NCI-H1092 (cell line): ENCODE measurements around the gene MAEA.

Experiments used
- DNase-seq: peaks from one replicate; lab custom pipeline; 2025; lab: John Stamatoyannopoulos, UW

MAEA gene

DNA sequence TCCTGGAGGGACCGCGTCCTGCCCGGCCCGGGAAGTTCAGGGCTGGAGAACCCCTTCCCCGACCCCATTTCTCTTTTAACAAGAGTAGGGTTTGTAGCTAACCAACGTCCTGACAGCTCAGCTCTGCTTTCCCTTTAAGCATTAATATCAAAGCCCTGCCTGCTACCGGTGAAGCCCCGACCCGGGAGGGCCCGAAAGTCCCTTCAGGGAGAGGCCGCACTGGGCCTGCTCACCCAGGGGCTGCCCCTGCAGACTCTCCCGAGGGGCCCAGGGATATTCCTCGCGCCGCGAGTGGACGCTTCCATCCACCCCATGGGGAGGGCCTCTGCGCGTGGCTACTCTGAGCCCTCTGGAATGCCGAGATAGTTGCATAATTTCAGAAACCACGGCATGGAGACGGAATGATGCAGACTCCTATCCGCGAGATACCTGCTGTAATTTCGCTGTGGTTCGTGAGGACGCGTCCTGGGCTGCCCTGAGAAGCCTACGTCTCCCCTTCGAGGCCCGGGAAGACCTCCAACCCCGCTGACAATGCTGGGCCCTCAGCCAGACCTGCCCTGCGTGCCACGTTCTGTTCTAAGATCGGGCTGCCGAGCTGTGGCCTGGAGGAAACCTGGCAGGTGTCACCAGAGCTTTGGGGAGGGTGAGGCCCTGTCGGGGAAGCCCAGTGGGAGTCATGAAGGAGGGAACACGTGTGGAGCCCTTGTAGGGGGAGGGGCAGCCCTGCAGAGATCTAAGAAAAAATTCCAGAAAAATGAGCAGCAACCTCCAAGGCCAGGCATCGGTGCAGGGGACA lies 39.8 kb upstream of the MAEA start:
- no peak for DNase-seq

GRCh38 chr4:1250527-1250812 lies 39.2 kb upstream of the MAEA start:
- DNase-seq: no peak

DNA sequence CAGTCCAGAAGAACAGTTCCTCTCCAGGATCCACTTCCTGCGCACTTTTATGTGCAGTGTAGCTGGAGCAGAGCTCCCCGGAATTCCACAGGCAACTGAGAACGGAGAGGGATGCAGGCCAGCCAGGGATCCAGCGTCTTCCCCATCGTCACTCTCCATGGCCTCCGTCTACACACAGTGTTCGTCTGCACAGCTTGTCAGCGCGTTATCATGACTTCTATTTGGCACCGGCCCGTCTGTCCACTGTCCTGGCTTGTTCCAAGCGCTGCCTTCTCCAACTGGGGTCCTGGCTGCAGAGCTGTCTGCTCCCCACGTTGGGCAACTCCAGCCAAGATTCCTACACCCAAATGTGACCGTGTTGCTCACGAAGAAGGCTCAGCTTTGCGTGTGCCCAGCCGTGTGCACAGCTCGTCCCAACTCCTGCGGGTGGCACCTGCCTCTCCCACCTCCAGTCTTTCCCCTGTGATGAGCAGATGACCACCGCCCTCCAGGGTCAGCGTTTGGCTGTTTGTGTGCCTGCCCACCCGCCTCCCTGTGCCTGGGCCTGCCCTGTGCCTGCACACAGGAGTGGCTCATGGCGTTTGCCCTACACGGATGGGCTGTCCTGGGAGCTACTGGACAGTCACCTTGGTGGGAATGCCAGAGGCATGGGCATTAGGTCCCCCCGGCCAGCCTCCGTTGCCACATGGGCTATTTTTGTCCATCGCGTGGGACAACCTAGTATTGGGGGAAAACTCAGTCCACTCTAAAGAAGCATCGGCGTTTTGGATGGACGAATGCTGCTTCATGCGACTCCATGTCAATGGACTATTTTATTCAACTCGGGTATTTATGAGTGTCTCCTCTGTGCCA lies 38.5 kb upstream of the MAEA start:
- DNase-seq: no peak

- no peak for DNase-seq
Observed at GRCh38 chr4:1251773-1252066, 38.0 kb upstream of the MAEA start.

- no peak for DNase-seq
Observed at GRCh38 chr4:1252928-1253492, 36.7 kb upstream of the MAEA start.

DNA sequence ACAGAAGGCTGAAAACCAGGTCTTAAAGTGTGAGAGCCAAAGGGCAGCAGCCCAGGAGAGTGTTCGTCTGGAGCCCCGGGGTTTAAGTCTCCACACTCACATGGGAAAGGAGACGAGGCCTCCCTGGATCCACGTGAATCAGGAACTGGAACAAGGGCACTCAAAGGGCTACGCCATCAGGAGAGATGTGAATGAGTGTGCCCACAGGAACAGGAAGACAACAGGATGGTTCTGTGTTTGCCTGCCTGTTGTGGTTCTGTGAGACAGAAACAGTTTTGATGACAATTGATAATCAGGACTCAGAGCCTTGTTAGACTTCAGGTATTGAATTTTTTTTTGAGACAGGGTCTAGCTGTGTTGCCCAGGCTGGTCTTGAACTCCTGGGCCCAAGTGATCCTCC lies 35.9 kb upstream of the MAEA start:
- no peak for DNase-seq

- no peak for DNase-seq
Observed at GRCh38 chr4:1255151-1255550, 34.5 kb upstream of the MAEA start.

GRCh38 chr4:1255699-1256098 lies 34.0 kb upstream of the MAEA start:
- no peak for DNase-seq

- DNase-seq: no peak
Observed at GRCh38 chr4:1258457-1258856, 31.2 kb upstream of the MAEA start.

DNA sequence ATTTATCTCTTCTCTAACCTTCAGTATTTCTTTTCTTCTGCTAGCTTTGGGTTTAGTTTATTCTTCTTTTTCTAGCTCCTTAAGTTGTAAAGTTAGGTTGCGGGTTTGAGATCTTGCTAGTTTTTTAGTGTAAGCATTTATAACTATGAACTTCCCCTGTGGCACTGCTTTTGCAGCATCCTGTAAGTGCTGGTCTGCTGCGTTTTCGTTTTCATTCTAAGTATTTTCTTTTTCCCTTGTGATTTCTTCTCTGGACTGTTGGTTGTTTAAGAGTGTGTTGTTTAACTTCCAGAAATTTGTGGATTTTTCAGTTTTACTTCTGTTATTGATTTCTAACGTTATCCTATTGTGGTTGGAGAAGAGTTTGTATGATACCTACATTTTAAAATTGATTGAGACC lies 29.7 kb upstream of the MAEA start:
- no peak for DNase-seq

DNA sequence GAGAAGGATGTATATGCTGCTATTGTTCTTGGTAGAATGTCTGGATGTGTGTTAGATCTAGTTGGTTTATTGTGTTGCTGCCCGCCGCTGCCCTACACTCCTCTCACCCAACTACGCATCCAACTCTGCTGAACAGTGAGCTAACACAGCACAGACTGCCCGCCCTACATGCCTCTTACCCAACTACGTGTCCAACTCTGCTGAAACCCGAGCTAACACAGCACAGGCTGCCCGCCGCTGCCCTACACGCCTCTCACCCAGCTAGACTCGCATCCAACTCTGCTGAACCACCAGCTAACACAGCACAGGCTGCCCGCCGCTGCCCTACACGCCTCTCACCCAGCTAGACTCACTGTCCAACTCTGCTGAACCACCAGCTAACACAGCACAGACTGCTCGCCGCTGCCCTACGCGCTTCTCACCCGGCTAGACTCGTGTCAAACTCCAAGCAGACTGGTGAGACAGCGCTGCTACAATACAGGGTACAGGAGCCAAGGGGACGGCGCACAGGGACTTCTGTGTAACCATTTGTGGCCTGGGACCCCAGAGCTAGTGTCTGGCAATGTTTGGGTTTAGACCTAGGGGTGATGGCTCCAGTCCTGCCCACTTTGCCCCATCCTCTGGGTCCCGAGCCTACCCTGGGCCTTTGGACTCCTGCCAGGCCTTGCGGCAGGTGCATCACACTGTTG lies 29.1 kb upstream of the MAEA start:
- DNase-seq: no peak

- DNase-seq: no peak
Observed at GRCh38 chr4:1261107-1261928, 28.4 kb upstream of the MAEA start.

- DNase-seq: no peak
Observed at GRCh38 chr4:1264942-1265341, 24.7 kb upstream of the MAEA start.

DNA sequence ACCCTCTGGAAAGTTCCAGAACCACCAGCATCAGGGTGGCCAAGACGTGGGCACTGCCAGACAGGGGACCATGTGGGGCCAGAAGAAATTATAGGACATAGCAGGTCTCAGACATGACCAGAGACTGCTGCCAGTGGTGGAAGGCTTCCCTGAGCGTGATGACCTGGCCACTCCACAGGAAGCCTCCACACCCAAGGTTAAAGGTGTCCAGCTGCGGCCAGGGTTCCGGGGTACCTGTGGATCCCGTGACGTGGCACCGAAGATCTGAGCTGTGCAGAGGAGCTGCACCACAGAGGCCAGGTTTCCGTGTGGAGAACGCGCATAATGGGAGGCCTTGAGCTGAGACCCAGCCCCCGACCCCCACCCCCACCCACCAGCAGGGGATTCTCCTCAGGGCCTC lies 24.3 kb upstream of the MAEA start:
- DNase-seq: no peak

GRCh38 chr4:1266881-1267763 lies 22.6 kb upstream of the MAEA start:
- DNase-seq: no peak

DNA sequence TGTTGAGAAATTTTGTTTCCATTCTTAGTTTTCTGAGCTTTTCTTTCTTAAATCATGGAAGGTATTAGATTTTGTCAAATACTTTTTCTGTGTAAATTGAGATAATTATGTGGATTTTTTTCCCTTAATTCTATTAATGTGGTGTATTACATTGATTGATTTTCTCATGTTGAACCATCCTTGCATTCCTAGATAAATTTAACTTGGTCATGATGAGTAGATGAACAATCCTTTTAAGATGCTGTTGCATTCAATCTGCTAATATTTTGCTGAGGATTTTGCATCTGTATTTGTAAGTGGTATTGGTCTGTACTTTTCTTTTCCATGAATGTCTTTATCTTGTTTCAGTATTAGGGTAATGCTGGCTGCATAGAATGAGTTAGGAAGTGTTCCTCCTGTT lies 20.5 kb upstream of the MAEA start:
- DNase-seq: no peak

DNA sequence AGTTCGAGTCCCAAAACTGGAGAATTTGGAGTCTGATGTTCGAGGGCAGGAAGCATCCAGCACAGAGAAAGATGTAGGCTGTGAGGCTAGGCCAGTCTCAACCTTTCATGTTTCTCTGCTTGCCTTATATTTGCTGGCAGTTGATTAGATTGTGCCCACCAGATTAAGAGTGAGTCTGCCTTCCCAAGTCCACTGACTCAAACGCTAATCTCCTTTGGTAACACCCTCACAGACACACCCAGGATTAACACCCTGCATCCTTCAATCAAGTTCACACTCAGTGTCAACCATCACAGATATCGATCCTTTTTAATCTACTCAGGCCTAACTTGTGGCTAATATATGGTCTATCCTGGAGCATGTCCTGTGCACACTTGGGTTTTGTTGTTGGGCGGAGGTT lies 18.0 kb upstream of the MAEA start:
- no peak for DNase-seq

DNA sequence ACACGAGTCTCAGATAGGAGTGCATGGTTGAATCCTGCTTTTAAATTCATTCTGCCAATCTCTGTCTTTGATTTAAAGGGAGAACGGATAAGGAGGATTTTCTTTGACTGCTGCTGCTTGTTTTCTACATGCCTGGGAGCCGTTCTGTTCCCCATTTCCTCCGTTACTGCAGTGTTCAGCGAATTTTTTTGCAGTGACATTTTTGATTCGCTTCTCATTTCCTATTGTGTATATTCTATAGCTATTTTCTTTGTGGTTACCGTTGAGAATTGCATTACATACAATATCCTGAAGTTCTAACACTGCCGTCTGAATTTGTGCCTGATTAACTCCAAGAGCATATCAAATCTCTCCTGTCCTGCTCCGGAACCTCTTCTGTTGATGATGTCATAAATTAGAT lies 14.8 kb upstream of the MAEA start:
- DNase-seq: no peak

DNA sequence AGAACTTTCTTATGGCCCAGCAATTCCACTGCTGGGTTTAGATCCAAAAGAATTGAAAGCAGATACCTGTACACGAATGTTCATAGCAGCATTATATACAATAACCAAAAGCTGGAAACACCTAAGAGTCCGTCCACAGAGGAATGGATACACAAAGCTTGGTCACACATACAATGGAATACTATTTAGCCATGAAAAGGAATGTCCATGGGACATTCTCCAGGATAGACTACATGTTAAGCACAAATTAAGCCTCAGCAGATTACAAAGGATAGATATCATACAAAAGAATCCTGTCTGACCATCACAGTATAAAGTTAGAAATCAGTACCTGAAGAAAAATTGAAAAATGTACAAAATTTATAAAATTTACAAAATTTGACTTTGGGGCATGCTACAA lies 12.7 kb upstream of the MAEA start:
- no peak for DNase-seq

DNA sequence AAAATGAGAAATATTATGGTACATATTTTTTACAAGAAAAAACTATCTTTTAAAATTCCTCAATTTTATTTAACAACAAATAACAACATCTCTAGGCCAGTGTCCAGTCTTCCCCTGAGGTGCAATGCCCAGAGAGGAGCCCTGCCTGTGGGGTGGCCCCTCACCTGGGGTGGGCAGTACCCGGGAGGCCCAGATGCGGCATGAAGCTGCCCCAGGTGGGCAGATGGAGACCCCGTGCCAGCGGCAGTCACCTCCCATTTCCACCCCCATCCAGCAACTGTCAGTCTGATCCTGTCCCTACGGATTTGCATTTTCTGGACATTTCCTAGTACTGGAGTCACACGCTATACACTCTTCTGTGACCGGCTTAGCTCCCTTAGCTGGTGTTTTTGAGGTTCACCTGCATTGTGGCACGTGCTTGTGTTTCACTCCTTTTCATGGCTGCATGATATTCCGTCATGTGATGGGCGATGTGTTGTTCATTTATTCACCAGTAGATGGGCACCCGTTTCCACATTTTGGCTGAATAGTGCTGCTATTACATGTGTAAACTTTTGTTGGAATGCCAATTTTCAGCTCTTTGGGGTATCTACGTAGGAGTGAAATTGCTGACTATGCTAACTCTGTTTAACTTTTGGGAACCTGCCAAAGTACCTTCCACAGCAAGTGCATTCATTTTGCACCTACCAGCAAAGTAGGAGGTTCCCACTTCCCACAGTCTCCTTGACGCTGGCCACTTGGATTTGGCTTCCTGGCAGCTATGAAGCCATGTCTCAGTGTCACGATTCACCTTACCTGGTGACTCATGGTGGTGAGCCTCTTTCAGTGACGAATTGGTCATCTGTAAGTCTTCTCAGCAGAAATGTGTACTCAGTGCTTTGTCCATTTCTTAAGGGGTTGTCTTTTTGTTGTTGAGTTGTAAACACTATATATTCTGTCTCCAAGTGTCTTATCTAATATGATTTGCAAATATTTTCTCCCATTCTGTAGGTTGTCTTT lies 11.7 kb upstream of the MAEA start:
- DNase-seq: no peak
